HCT116 (cell line): ENCODE measurements around the gene FAM81A.

ENCODE experiments used
- EZH2 ChIP-seq: fragments of 200-600 bp; sonication (generic); IDR thresholded peaks from 2 replicates; pipeline ENCODE4 v1.6.1; 2017; ENCODE audit warnings: antibody characterized with exemption, mixed run types
- EZH2phosphoT487 ChIP-seq: fragments of 200-600 bp; IDR thresholded peaks from 2 replicates; pipeline ENCODE4 v1.6.1; 2018; ENCODE audit warnings: antibody characterized with exemption, borderline replicate concordance
- JUND ChIP-seq: IDR thresholded peaks from 2 replicates; pipeline ENCODE4 v1.6.1; 2012
- POLR2A ChIP-seq: IDR thresholded peaks from 2 replicates; pipeline ENCODE4 v1.7.0; 2011; ENCODE audit warnings: borderline replicate concordance; ENCODE audit not compliant: insufficient read depth, insufficient read length; ENCODE audit errors: extremely low read depth
- POLR2AphosphoS5 ChIP-seq: IDR thresholded peaks from 2 replicates; pipeline ENCODE4 v1.6.1; 2011; ENCODE audit warnings: mild to moderate bottlenecking, low read depth, low read length, moderate library complexity
- RAD21 ChIP-seq: IDR thresholded peaks from 2 replicates; pipeline ENCODE4 v1.6.1; 2012; ENCODE audit warnings: low read depth, mild to moderate bottlenecking
- SIN3A ChIP-seq: IDR thresholded peaks from 2 replicates; pipeline ENCODE4 v1.6.1; 2012; ENCODE audit warnings: low read depth
- SRF ChIP-seq: IDR thresholded peaks from 2 replicates; pipeline ENCODE4 v1.6.1; 2012; ENCODE audit warnings: low read depth
- YY1 ChIP-seq: IDR thresholded peaks from 2 replicates; pipeline ENCODE4 v1.6.1; 2011; ENCODE audit warnings: low read length, low read depth, moderate library complexity, mild to moderate bottlenecking; ENCODE audit not compliant: insufficient replicate concordance; ENCODE audit errors: extremely low read depth
- TF ChIP-seq, protein P1 (sequence below), 3 experiments: fragments of 200-600 bp in 1 of 3; sonication (generic) in 1 of 3; IDR thresholded peaks in 2 of 3; conservative IDR thresholded peaks in 1 of 3; 2 replicates each; pipeline ENCODE4 v1.5.1; 2012 to 2017; ENCODE audit warnings: low read depth in 2 of 3, low read length in 2 of 3, antibody characterized with exemption in 1 of 3, borderline replicate concordance in 1 of 3, control low read depth in 1 of 3, mild to moderate bottlenecking in 1 of 3, mixed read lengths in 1 of 3, mixed run types in 1 of 3, moderate library complexity in 1 of 3; ENCODE audit not compliant: insufficient read depth in 1 of 3
- TF ChIP-seq, protein P2 (sequence below): IDR thresholded peaks from 2 replicates; pipeline ENCODE4 v1.6.1; 2012
- TF ChIP-seq, protein P3 (sequence below): IDR thresholded peaks from 2 replicates; pipeline ENCODE4 v1.6.1; 2012; ENCODE audit warnings: low read depth

DNA sequence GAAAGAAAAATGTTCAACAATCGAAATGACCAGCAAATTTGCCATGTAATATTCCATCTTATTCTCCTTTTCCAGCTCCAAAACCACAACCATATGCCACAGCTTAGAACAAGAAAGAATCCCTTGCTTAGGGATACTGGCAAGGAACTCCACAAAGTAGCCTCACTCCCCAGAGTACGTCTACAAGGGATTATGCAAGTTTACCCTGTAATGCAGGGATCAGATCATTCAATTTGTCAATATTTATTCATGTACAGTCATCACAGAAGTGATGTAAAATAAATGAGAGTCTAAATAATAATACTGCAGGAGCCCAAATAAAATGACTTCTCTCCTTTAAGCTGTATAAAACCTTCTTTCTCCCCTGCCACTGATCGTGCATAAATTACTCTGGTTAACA, 41.8 kb upstream of the FAM81A start:
- TF ChIP-seq, protein P1, sequence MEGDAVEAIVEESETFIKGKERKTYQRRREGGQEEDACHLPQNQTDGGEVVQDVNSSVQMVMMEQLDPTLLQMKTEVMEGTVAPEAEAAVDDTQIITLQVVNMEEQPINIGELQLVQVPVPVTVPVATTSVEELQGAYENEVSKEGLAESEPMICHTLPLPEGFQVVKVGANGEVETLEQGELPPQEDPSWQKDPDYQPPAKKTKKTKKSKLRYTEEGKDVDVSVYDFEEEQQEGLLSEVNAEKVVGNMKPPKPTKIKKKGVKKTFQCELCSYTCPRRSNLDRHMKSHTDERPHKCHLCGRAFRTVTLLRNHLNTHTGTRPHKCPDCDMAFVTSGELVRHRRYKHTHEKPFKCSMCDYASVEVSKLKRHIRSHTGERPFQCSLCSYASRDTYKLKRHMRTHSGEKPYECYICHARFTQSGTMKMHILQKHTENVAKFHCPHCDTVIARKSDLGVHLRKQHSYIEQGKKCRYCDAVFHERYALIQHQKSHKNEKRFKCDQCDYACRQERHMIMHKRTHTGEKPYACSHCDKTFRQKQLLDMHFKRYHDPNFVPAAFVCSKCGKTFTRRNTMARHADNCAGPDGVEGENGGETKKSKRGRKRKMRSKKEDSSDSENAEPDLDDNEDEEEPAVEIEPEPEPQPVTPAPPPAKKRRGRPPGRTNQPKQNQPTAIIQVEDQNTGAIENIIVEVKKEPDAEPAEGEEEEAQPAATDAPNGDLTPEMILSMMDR (IDR thresholded peaks at IDR 0.05 in 2 of 3, conservative IDR thresholded peaks at IDR 0.05 in 1 of 3; ENCODE audit: borderline replicate concordance in 1 of 3, insufficient read depth in 1 of 3, low read depth in 2 of 3, low read length in 2 of 3): no peak
- TF ChIP-seq POLR2A (no peak), RAD21 (no peak), YY1 (no peak), SIN3A (no peak), EZH2phosphoT487 (no peak), JUND (no peak), EZH2 (no peak), SRF (no peak), POLR2AphosphoS5 (no peak)
- TF ChIP-seq, protein P2, sequence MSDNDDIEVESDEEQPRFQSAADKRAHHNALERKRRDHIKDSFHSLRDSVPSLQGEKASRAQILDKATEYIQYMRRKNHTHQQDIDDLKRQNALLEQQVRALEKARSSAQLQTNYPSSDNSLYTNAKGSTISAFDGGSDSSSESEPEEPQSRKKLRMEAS: no peak
- TF ChIP-seq, protein P3, sequence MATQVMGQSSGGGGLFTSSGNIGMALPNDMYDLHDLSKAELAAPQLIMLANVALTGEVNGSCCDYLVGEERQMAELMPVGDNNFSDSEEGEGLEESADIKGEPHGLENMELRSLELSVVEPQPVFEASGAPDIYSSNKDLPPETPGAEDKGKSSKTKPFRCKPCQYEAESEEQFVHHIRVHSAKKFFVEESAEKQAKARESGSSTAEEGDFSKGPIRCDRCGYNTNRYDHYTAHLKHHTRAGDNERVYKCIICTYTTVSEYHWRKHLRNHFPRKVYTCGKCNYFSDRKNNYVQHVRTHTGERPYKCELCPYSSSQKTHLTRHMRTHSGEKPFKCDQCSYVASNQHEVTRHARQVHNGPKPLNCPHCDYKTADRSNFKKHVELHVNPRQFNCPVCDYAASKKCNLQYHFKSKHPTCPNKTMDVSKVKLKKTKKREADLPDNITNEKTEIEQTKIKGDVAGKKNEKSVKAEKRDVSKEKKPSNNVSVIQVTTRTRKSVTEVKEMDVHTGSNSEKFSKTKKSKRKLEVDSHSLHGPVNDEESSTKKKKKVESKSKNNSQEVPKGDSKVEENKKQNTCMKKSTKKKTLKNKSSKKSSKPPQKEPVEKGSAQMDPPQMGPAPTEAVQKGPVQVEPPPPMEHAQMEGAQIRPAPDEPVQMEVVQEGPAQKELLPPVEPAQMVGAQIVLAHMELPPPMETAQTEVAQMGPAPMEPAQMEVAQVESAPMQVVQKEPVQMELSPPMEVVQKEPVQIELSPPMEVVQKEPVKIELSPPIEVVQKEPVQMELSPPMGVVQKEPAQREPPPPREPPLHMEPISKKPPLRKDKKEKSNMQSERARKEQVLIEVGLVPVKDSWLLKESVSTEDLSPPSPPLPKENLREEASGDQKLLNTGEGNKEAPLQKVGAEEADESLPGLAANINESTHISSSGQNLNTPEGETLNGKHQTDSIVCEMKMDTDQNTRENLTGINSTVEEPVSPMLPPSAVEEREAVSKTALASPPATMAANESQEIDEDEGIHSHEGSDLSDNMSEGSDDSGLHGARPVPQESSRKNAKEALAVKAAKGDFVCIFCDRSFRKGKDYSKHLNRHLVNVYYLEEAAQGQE: no peak
